ENCODE measurements around the gene MSMB.

- TF ChIP-seq TRIM25 (IDR thresholded peaks at IDR 0.05; ENCODE audit: borderline replicate concordance) (no peak), CHD2 (IDR thresholded peaks at IDR 0.05; ENCODE audit: low read depth, low read length) (no peak)
Measured at GRCh38 chr10:46090258-46090812, 44.3 kb upstream of the MSMB start.
